HepG2 (cell line): ENCODE results near the gene MYADML2. TPM values are rescaled to one million over a fixed set of nuclear protein-coding genes. Genes with fewer than 3 reads are reported as not detected.

Source experiments
- ATAD3A ChIP-seq: sonication (generic); formaldehyde crosslinking; IDR thresholded peaks from 2 replicates; pipeline ENCODE4 v1.4.0; 2020; ENCODE audit warnings: missing genetic modification reagents
- BCL3 ChIP-seq: sonication (generic); formaldehyde crosslinking; IDR thresholded peaks from 2 replicates; pipeline ENCODE4 v1.5.1; 2020; ENCODE audit warnings: mild to moderate bottlenecking, missing genetic modification reagents, moderate library complexity
- CENPX ChIP-seq: sonication (generic); formaldehyde crosslinking; IDR thresholded peaks from 2 replicates; pipeline ENCODE4 v1.9.0; 2021; ENCODE audit warnings: mild to moderate bottlenecking, missing genetic modification reagents, moderate library complexity
- EED ChIP-seq: sonication (generic); formaldehyde crosslinking; IDR thresholded peaks from 2 replicates; pipeline ENCODE4 v1.5.0; 2020; ENCODE audit warnings: mild to moderate bottlenecking, missing genetic modification reagents
- FOXK2 ChIP-seq: fragments of 450-650 bp; IDR thresholded peaks from 2 replicates; pipeline ENCODE4 v1.6.1; 2016
- HOXA5 ChIP-seq: sonication (generic); formaldehyde crosslinking; IDR thresholded peaks from 2 replicates; pipeline ENCODE4 v1.4.0; 2020; ENCODE audit warnings: missing genetic modification reagents
- IKZF1 ChIP-seq: fragments of 450-650 bp; IDR thresholded peaks from 2 replicates; pipeline ENCODE4 v1.7.1; 2016
- MAX ChIP-seq: IDR thresholded peaks from 2 replicates; pipeline ENCODE4 v1.6.1; 2012; ENCODE audit warnings: inconsistent platforms
- MIXL1 ChIP-seq: IDR thresholded peaks from 2 replicates; pipeline ENCODE4 v1.6.1; 2016
- MNT ChIP-seq: fragments of 450-650 bp; IDR thresholded peaks from 2 replicates; pipeline ENCODE4 v1.6.1; 2016
- MYC ChIP-seq: sonication (generic); formaldehyde crosslinking; IDR thresholded peaks from 2 replicates; pipeline ENCODE4 v1.9.0; 2021; ENCODE audit warnings: missing genetic modification reagents, borderline replicate concordance
- NR3C1 ChIP-seq: sonication (generic); formaldehyde crosslinking; IDR thresholded peaks from 2 replicates; pipeline ENCODE4 v1.4.0; 2020; ENCODE audit warnings: missing genetic modification reagents
- RAD51 ChIP-seq: fragments of 450-650 bp; IDR thresholded peaks from 2 replicates; pipeline ENCODE4 v1.6.1; 2016; ENCODE audit warnings: borderline replicate concordance
- SIN3B ChIP-seq: fragments of 150-350 bp; IDR thresholded peaks from 2 replicates; pipeline ENCODE4 v1.6.1; 2014; ENCODE audit warnings: low read length
- SNRNP70 ChIP-seq: fragments of 200-400 bp; formaldehyde crosslinking; IDR thresholded peaks from 2 replicates; pipeline ENCODE4 v1.6.1; 2017; ENCODE audit warnings: mild to moderate bottlenecking, low read depth, low read length, moderate library complexity
- TBP ChIP-seq: sonication (generic); formaldehyde crosslinking; IDR thresholded peaks from 2 replicates; pipeline ENCODE4 v1.5.0; 2020; ENCODE audit warnings: missing genetic modification reagents
- TEAD2 ChIP-seq: sonication (generic); formaldehyde crosslinking; IDR thresholded peaks from 2 replicates; pipeline ENCODE4 v1.9.0; 2021; ENCODE audit warnings: missing genetic modification reagents
- ZBTB26 ChIP-seq: IDR thresholded peaks from 2 replicates; pipeline ENCODE4 v1.6.1; 2016; ENCODE audit warnings: missing compliant biosample characterization, missing genetic modification reagents, borderline replicate concordance
- ZNF260 ChIP-seq: sonication (generic); formaldehyde crosslinking; IDR thresholded peaks from 2 replicates; pipeline ENCODE4 v1.4.0; 2020; ENCODE audit warnings: missing genetic modification reagents, low read depth, mild to moderate bottlenecking, borderline replicate concordance
- ZNF451 ChIP-seq: sonication (generic); formaldehyde crosslinking; IDR thresholded peaks from 2 replicates; pipeline ENCODE4 v1.5.0; 2020; ENCODE audit warnings: mild to moderate bottlenecking, missing genetic modification reagents
- ZNF512B ChIP-seq: sonication (generic); formaldehyde crosslinking; IDR thresholded peaks from 2 replicates; pipeline ENCODE4 v1.5.1; 2020; ENCODE audit warnings: missing genetic modification reagents, mild to moderate bottlenecking, borderline replicate concordance
- ZNF563 ChIP-seq: sonication (generic); formaldehyde crosslinking; IDR thresholded peaks from 2 replicates; pipeline ENCODE4 v1.8.0; 2022; ENCODE audit warnings: mild to moderate bottlenecking, moderate library complexity, missing genetic modification reagents
- ZNF614 ChIP-seq: IDR thresholded peaks from 2 replicates; pipeline ENCODE4 v1.6.1; 2018; ENCODE audit warnings: missing biosample characterization, missing genetic modification reagents, inconsistent platforms, borderline replicate concordance
- ZNF850 ChIP-seq: sonication (generic); formaldehyde crosslinking; conservative IDR thresholded peaks from 2 replicates; pipeline ENCODE4 v1.9.0; 2021; ENCODE audit warnings: mild to moderate bottlenecking, missing genetic modification reagents
- polyA plus RNA-seq, 8 experiments: library from polyadenylated mRNA; depleted of rRNA in 3 of 8; stranded (reverse) in 7 of 8; unstranded in 1 of 8; fragments of >200 nt; fragmentation: Illumina TruSeq in 4 of 8; extraction: Trizol in 4 of 8; gene quantifications; 2 replicates each; pipeline versions ENCODE4 v1.2.1 to v1.2.3, GENCODE V29; 2011 to 2016; ENCODE audit warnings: low read depth in 4 of 8, missing spikeins in 1 of 8, mixed read lengths in 1 of 8; ENCODE audit not compliant: insufficient read depth in 1 of 8
- total RNA-seq, 5 experiments: library from RNA; depleted of rRNA; stranded (reverse); fragments of >200 nt; fragmentation: Illumina TruSeq; extraction: Trizol; gene quantifications; 2 replicates each; pipeline ENCODE4 v1.2.3, GENCODE V29; 2016; ENCODE audit warnings: low read depth in 1 of 5

MYADML2 gene
- total and polyA plus RNA-seq, 2 of the 13 experiments (the other 11 are each of a cell fraction or from before 2014, with no cell fraction given) = not detected

GRCh38 chr17:81926451-81927151 lies 20.4 kb downstream of the MYADML2 start (continued):
- TF ChIP-seq BCL3 (CRISPR knock-in tag) (no peak), ZNF512B (CRISPR knock-in tag) (no peak), ZNF260 (CRISPR knock-in tag) (no peak), ATAD3A (CRISPR knock-in tag) (no peak), SNRNP70 (no peak), RAD51 (no peak), MAX (peak; percentile 64), IKZF1 (no peak), TBP (no peak), MIXL1 (CRISPR knock-in tag) (no peak), HOXA5 (CRISPR knock-in tag) (peak; percentile 72; the same call in 1 of the 2 replicates), MYC (CRISPR knock-in tag) (peak; percentile 74; the same call in 1 of the 2 replicates), ZBTB26 (CRISPR knock-in tag) (no peak; the same call in 1 of the 2 replicates), CENPX (CRISPR knock-in tag) (no peak), ZNF563 (CRISPR knock-in tag) (peak; percentile 40; the same call in 1 of the 2 replicates), ZNF451 (CRISPR knock-in tag) (no peak), SIN3B (no peak), ZNF850 (no peak), MNT (peak; percentile 38; the same call in 1 of the 2 replicates), EED (CRISPR knock-in tag) (0 out of 2 replicates have a peak, but pooled peaks have one; percentile 7), NR3C1 (CRISPR knock-in tag) (no peak), TEAD2 (CRISPR knock-in tag) (no peak), FOXK2 (0 out of 2 replicates have a peak, but pooled peaks have one; percentile 5), ZNF614 (CRISPR knock-in tag) (peak; percentile 17; the same call in 1 of the 2 replicates)
